HG02623 (cell line): Measurements from ENCODE around the gene KRIT1.
"Not testable (repeated sequence)": the region's sequence is repeated elsewhere in the genome, so short reads cannot be mapped to it uniquely, and the experiment has no call there.

Source experiments
- ATAC-seq: cut with Tn5 transposase; IDR thresholded peaks from one replicate; pipeline ENCODE4 v1.9.1; 2021; ENCODE audit warnings: moderate library complexity; ENCODE audit not compliant: unreplicated experiment

The KRIT1 gene

GRCh38 chr7:92250603-92251002, 4.9 kb upstream of the KRIT1 start:
- ATAC-seq = no peak

DNA sequence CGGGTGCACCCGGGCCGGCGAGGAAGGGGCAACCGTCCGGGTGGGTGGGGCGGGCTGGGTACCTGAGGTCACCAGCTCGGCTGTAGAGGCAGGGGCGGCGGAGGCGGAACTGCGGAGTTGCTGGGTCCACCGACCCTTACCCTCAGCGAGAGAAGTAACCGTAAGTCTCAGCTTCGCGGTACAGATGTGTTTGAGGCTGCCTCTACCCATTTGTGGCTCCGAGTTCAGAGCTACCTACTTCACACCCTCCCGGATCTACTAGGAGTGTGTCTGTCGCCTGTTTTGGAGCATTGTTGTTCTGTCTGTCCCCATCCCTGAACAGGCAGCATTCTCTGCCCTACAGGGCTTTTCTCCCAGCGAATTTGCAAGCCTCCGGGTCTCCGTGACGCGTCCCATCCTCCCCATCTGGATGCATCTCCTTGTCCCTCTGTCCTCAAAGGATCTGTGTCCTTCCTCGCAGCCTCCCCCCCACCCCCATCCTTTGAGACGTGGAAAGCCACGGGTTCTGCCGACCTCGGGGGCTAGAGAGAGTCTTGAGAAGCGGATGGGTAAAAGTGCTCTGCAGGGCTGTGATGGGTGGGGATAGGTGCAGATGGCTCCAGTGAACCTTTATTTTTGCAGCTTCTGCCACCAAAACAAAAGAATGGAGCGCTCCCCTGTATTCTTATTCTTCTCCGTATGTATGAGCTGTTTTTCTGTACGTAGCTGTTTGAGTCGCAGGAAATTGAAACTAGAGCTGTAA, 817 bp upstream of the KRIT1 start:
- peak; percentile 19 for ATAC-seq

- ATAC-seq = no peak
Measured at GRCh38 chr7:92244808-92245486, 767 bp downstream of the KRIT1 start.

DNA sequence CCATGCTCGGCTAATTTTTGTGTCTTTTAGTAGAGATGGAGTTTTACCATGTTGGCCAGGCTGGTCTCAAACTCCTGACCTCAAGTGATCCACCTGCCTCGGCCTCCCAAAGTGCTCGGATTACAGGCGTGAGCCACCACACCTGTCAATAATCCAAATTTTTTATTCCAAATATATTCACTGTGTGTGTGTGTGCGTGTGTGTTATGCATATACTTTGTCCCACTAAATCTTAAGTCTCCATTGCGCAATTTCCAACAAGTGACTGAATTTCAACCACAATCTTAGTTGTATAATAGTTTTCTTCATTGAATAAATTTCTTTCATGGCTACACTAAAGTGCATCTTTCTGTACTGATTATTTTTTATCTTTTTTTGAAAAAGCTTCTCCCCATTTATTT, 2.7 kb downstream of the KRIT1 start:
- no peak for ATAC-seq

- ATAC-seq = no peak
Measured at GRCh38 chr7:92230547-92230946, 15.2 kb downstream of the KRIT1 start.

DNA sequence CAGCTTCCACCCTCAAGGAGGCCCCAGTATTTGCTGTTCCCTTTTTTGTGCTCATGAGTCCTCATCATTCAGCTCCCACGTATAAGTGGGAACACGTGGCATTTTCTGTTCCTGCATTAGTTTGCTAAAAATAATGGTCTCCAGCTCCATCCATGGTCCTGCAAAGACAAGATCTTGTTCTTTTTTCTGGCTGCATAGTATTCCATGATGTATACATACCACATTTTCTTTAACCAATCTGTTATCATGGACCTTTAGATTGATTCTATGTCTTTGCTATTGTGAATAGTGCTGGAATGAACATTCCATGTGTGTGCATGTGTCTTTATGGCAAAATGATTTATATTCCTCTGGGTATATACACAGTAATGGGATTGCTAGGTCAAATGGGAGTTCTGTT, 17.0 kb downstream of the KRIT1 start:
- no peak for ATAC-seq

GRCh38 chr7:92228100-92228499, 17.6 kb downstream of the KRIT1 start:
- ATAC-seq = no peak

GRCh38 chr7:92226981-92227380, 18.7 kb downstream of the KRIT1 start:
- ATAC-seq = no peak

DNA sequence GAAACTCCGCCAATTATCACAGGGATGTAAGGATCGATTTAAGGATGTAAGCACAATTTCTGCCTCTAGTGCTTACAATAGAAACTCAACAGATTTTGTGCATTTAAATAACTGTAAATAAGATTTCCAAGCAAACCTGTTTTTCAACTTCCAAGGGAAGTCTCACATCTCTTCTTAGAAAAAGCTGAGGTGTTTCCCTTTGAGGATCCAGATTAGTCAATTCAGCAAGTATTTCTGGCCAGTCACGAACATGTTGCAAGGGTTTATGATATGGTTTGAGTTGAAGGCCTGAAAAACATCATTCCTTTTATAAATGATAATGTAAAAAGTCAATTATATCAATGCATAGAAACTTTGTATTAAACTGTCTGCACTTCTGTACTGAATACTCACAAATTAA, 23.9 kb downstream of the KRIT1 start:
- no peak for ATAC-seq

GRCh38 chr7:92206672-92207071, 39.0 kb downstream of the KRIT1 start:
- ATAC-seq = no peak

DNA sequence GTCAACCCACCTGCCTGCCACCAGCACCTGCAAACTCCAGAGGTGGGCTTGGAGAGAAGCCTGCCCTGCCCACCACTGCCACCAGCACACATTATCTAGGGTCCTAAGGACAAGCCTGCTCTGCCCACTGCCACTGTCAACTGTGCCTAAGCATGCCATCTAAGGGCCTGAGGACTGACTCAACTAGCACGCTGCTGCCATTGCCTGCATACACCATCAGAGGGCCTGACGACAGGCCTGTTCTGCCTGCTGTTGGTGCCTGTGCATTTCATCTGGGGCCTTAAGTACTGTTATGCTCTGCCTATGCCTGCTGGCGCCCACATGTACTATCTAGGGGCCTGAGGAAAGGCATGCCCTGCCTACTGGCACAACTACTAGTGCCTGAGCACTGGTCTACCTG, 39.7 kb downstream of the KRIT1 start:
- no peak for ATAC-seq

- no peak for ATAC-seq
Measured at GRCh38 chr7:92200791-92201190, 44.9 kb downstream of the KRIT1 start.

GRCh38 chr7:92192326-92192725, 53.4 kb downstream of the KRIT1 start:
- no peak for ATAC-seq

- not testable (repeated sequence) for ATAC-seq
Measured at GRCh38 chr7:92189246-92189645, 56.5 kb downstream of the KRIT1 start.

GRCh38 chr7:92184294-92184693, 61.4 kb downstream of the KRIT1 start:
- not testable (repeated sequence) for ATAC-seq

GRCh38 chr7:92178928-92179924, 66.5 kb downstream of the KRIT1 start, which contains the start of gene LRRD1:
TSS of gene LRRD1 (minus strand) at chr7:92179142. CDS start at chr7:92165202, 13,940 bp downstream.
- ATAC-seq = peak; percentile 100

DNA sequence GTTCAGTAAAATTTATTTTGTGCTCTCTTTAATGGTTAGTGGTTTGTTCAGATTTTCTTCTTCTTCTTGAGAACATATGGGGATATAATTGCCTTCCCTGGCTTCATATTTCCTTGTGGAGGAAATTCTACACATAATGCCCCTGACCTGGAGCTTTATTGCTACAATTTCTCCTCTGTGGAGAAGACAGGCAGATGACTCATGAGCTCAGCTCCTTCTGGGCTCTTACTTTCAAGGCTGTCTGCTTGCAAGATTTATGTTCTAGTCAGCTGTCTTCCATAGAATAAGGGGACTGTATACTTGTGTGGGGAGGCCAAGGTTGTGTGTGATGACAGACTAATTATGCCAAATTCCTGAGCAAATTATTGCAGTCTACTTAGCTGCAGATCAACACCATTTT, 68.4 kb downstream of the KRIT1 start:
- no peak for ATAC-seq

DNA sequence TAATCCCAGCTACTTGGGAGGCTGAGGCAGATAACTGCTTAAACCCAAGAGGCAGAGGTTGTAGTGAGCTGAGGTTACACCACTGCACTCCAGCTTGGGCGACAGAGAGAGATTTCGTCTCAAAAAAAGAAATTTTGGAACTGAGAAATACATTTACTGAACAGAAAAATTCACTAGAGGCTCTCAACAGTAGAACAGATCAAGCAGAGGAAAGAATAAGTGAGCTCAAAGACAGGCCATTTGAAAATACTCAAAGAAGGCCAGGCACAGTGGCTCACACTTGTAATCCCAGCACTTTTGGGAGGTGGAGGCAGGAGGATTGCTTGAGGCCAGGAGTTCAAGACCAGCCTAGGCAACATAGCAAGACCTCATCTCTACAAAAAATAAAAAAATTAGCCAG, 76.2 kb downstream of the KRIT1 start:
- ATAC-seq = not testable (repeated sequence)

DNA sequence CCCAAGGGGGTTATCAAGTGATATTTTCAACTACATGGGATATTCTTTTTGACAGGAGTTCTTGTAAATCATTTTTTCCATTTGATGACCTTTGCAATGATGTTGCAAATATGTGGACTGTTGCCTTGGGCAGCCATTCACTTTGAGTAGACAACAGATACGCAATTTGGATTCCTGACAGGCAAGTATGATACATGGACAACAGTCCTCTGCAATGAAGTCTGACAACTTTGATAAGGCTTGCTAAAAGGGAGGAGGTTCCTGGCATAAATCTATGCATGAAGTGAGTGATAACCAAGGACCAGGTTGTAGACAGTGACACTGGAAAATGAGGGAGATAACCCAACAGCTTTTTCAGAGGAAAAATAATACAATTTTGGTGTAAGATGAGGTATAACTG, 84.4 kb downstream of the KRIT1 start:
- ATAC-seq = no peak

DNA sequence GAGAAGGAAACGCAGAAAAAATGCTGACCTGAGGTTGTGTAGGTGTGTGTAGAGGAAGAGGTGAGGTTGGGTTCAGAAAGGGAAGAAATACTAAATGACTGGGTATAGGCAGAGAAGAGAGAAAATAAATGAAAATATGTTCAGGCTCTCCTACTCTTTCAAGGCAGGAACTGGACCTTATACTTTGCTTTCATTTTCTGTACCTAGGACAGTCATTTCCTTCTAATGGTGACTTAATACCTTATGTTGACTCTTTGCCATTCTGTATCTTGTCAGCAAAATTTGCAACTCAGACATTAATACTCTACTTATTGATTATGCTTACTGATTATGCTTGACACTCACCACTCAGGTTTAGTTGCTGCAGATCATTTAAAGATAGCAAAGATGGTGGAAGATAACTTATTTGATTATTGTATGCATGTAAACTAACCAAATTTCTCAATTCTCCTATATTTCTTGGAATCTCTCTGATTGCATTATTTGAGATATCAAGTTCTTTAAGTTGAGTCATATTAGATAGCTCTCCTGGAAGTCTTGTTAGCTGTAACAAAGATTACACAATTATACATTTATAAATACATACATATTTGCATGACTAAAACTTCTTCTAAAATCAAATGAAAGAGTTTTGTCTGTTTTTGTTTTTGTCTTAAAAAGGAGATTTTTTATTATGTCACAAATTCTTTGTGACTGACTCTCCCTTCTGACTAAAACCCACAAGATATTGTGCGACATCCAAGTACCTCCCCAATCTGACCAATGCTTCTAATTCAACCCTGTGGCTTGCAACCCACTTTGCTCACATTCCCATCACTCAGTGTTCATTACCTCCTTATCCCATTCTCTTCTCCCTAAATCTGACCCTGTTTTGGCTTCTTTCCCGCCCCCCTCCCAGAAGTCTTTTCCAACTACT, 86.8 kb downstream of the KRIT1 start:
- peak; percentile 71 for ATAC-seq
